ENCODE data around the gene SVBP. TPM values are rescaled to one million over a fixed set of nuclear protein-coding genes. Genes with fewer than 3 reads are reported as not detected.

Gene SVBP
- polyA plus RNA-seq, 3 donors: 19.5 to 56.1 (median 54.3) TPM

GRCh38 chr1:42793824-42794223, 23.4 kb downstream of the SVBP start:
- Mint-ChIP-seq H3K27ac (peak overlapping the region in 1 of 7 donors; percentile 50), H3K9me3 (no peaks in the 10 kb centered on the region), H3K4me1 (no peaks in the 10 kb centered on the region), H3K36me3 (no peaks in the 10 kb centered on the region), H3K27me3 (ENCODE audit: low read depth in 3 of 3) (peaks cover 0 to 4% (median 2%) of the 10 kb centered on the region in 3 donors), H3K4me3 (no peak overlapping the region)
- no peak for DNase-seq
- H3K27me3 ChIP-seq (ENCODE audit: control insufficient read depth in 2 of 2, insufficient read depth in 2 of 2, low read length in 2 of 2): no peaks in the 10 kb centered on the region
- no peaks in the 10 kb centered on the region for H3K9me3 ChIP-seq (replicated peaks in 1 of 2; ENCODE audit: control insufficient read depth in 1 of 2, insufficient read depth in 1 of 2, low read length in 2 of 2)
- no peaks in the 10 kb centered on the region for H3K36me3 ChIP-seq (replicated peaks in 1 of 2; ENCODE audit: control insufficient read depth in 1 of 2, insufficient read depth in 2 of 2, low read length in 2 of 2)
- intact Hi-C loops (cut with micrococcal nuclease): no loop called here
- no peak overlapping the region for H3K4me3 ChIP-seq (replicated peaks in 1 of 3; ENCODE audit: low read depth in 2 of 3, low read length in 3 of 3)
- H3K27ac ChIP-seq (ENCODE audit: low read depth in 1 of 2, low read length in 2 of 2): no peak overlapping the region
- no peak overlapping the region for H2AFZ ChIP-seq (ENCODE audit: insufficient read depth, low read depth, low read length, poor library complexity, severe bottlenecking)
- no peaks in the 10 kb centered on the region for H3K4me1 ChIP-seq (ENCODE audit: control insufficient read depth in 1 of 2, insufficient read depth in 2 of 2, low read length in 2 of 2)
- 90% methylated on average over 1 of the region's 2 CpGs for WGBS (ENCODE audit: insufficient coverage)
- no peaks in the 10 kb centered on the region for H3K79me2 ChIP-seq (ENCODE audit: insufficient read depth, low read length)
- no peaks in the 10 kb centered on the region for H4K20me1 ChIP-seq (ENCODE audit: insufficient read depth, low read length)
- no peak overlapping the region for H3K4me2 ChIP-seq (replicated peaks; ENCODE audit: extremely low read depth, low read length, poor library complexity, severe bottlenecking)
- TF ChIP-seq CTCF (IDR thresholded peaks at IDR 0.05): no peak
- no peak overlapping the region for H3K9ac ChIP-seq (ENCODE audit: insufficient read depth, low read length, poor library complexity, severe bottlenecking)

DNA sequence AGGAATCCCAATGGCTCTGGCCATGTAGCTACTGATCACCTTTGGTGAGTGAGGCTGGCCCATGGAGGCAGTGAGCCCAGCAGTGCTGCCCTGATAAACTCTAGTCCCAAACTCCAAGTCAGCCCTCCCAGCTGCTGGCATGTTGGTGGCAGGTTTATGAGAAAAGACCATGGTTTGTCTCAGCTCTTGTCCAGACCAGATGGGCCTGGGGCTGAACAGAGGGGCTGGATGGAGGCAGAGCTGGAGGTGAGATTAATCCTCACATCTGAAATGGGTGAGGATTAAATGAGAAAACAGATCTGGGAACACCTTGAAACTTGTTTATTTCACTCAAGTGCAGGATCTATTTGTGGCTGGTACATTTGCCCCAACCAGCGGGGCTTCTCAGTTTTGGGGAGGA, 29.2 kb downstream of the SVBP start:
- Mint-ChIP-seq H3K27me3 (ENCODE audit: low read depth in 3 of 3) (peaks cover 23 to 29% (median 25%) of the 10 kb centered on the region in 3 donors), H3K9me3 (peaks cover 0 to 7% (median 1%) of the 10 kb centered on the region in 7 donors), H3K4me3 (no peak overlapping the region), H3K36me3 (peaks cover 15 to 16% of the 10 kb centered on the region in 2 donors), H3K27ac (peak overlapping the region in 1 of 7 donors; percentile 31), H3K4me1 (peaks cover 13% of the 10 kb centered on the region)
- no peak overlapping the region for H3K27ac ChIP-seq (ENCODE audit: low read depth in 1 of 2, low read length in 2 of 2)
- no peak overlapping the region for H3K4me3 ChIP-seq (replicated peaks in 1 of 3; ENCODE audit: low read depth in 2 of 3, low read length in 3 of 3)
- 100% methylated on average over 1 of the region's 1 CpG for WGBS (ENCODE audit: insufficient coverage)
- no peak overlapping the region for H3K9ac ChIP-seq (ENCODE audit: insufficient read depth, low read length, poor library complexity, severe bottlenecking)
- no peaks in the 10 kb centered on the region for H3K9me3 ChIP-seq (replicated peaks in 1 of 2; ENCODE audit: control insufficient read depth in 1 of 2, insufficient read depth in 1 of 2, low read length in 2 of 2)
- no peak for DNase-seq
- H3K4me1 ChIP-seq (ENCODE audit: control insufficient read depth in 1 of 2, insufficient read depth in 2 of 2, low read length in 2 of 2): peaks cover 7 to 11% of the 10 kb centered on the region in 2 donors
- no peak overlapping the region for H3K4me2 ChIP-seq (replicated peaks; ENCODE audit: extremely low read depth, low read length, poor library complexity, severe bottlenecking)
- H2AFZ ChIP-seq (ENCODE audit: insufficient read depth, low read depth, low read length, poor library complexity, severe bottlenecking): no peak overlapping the region
- no peak for TF ChIP-seq CTCF (IDR thresholded peaks at IDR 0.05)
- peaks cover 0 to 5% of the 10 kb centered on the region in 2 donors for H3K36me3 ChIP-seq (replicated peaks in 1 of 2; ENCODE audit: control insufficient read depth in 1 of 2, insufficient read depth in 2 of 2, low read length in 2 of 2)
- no peaks in the 10 kb centered on the region for H3K79me2 ChIP-seq (ENCODE audit: insufficient read depth, low read length)
- no peaks in the 10 kb centered on the region for H4K20me1 ChIP-seq (ENCODE audit: insufficient read depth, low read length)
- intact Hi-C loops (cut with micrococcal nuclease): no loop called here
- peaks cover 4 to 24% of the 10 kb centered on the region in 2 donors for H3K27me3 ChIP-seq (ENCODE audit: control insufficient read depth in 2 of 2, insufficient read depth in 2 of 2, low read length in 2 of 2)

Measured in CD14-positive monocyte (primary cell).